ENCODE measurements around the gene RAPGEF6.
"Not testable (repeated sequence)": the region's sequence is repeated elsewhere in the genome, so short reads cannot be mapped to it uniquely, and the experiment has no call there.

Gene RAPGEF6

GRCh38 chr5:131487371-131487770 is 147.7 kb downstream of the RAPGEF6 start:
- not testable (repeated sequence) for DNase-seq

- no peak for DNase-seq
Measured at GRCh38 chr5:131482617-131483016, 152.4 kb downstream of the RAPGEF6 start.

- no peak for DNase-seq
Measured at GRCh38 chr5:131481569-131481968, 153.5 kb downstream of the RAPGEF6 start.

- DNase-seq, result no peak
Measured at GRCh38 chr5:131475541-131475941, 159.5 kb downstream of the RAPGEF6 start.

GRCh38 chr5:131473731-131474130 is 161.3 kb downstream of the RAPGEF6 start:
- no peak for DNase-seq

- no peak for DNase-seq
Measured at GRCh38 chr5:131466171-131466766, 168.8 kb downstream of the RAPGEF6 start.

- no peak for DNase-seq
Measured at GRCh38 chr5:131463656-131464055, 171.4 kb downstream of the RAPGEF6 start.

- DNase-seq, result no peak
Measured at GRCh38 chr5:131462454-131462853, 172.6 kb downstream of the RAPGEF6 start.

- no peak for DNase-seq
Measured at GRCh38 chr5:131461742-131462141, 173.3 kb downstream of the RAPGEF6 start.

- DNase-seq, result no peak
Measured at GRCh38 chr5:131460867-131461572, 174.0 kb downstream of the RAPGEF6 start.

GRCh38 chr5:131460133-131460532 is 174.9 kb downstream of the RAPGEF6 start:
- no peak for DNase-seq

GRCh38 chr5:131459216-131459615 is 175.8 kb downstream of the RAPGEF6 start:
- DNase-seq, result no peak

- DNase-seq, result no peak
Measured at GRCh38 chr5:131457193-131457592, 177.8 kb downstream of the RAPGEF6 start.

GRCh38 chr5:131450941-131451340 is 184.1 kb downstream of the RAPGEF6 start:
- DNase-seq, result no peak

GRCh38 chr5:131441184-131441583 is 193.8 kb downstream of the RAPGEF6 start:
- no peak for DNase-seq

- no peak for DNase-seq
Measured at GRCh38 chr5:131436081-131436480, 198.9 kb downstream of the RAPGEF6 start.

GRCh38 chr5:131433109-131433508 is 201.9 kb downstream of the RAPGEF6 start:
- DNase-seq, result no peak

- DNase-seq, result no peak
Measured at GRCh38 chr5:131431794-131432193, 203.2 kb downstream of the RAPGEF6 start.

- no peak for DNase-seq
Measured at GRCh38 chr5:131430794-131431193, 204.2 kb downstream of the RAPGEF6 start.

- no peak for DNase-seq
Measured at GRCh38 chr5:131426011-131426410, 209.0 kb downstream of the RAPGEF6 start.

GRCh38 chr5:131423056-131423455 is 212.0 kb downstream of the RAPGEF6 start:
- no peak for DNase-seq

GRCh38 chr5:131419877-131420276 is 215.2 kb downstream of the RAPGEF6 start:
- DNase-seq, result no peak

- DNase-seq, result no peak
Measured at GRCh38 chr5:131418846-131419245, 216.2 kb downstream of the RAPGEF6 start.

GRCh38 chr5:131417240-131417869 is 217.7 kb downstream of the RAPGEF6 start:
- no peak for DNase-seq
